EH (cell line): ENCODE results near the gene COL13A1.

Experiments used
- DNase-seq: peaks from one replicate; pipeline ENCODE4 v3.0.0-alpha.2; 2015; ENCODE audit warnings: low read depth

Gene COL13A1

DNA sequence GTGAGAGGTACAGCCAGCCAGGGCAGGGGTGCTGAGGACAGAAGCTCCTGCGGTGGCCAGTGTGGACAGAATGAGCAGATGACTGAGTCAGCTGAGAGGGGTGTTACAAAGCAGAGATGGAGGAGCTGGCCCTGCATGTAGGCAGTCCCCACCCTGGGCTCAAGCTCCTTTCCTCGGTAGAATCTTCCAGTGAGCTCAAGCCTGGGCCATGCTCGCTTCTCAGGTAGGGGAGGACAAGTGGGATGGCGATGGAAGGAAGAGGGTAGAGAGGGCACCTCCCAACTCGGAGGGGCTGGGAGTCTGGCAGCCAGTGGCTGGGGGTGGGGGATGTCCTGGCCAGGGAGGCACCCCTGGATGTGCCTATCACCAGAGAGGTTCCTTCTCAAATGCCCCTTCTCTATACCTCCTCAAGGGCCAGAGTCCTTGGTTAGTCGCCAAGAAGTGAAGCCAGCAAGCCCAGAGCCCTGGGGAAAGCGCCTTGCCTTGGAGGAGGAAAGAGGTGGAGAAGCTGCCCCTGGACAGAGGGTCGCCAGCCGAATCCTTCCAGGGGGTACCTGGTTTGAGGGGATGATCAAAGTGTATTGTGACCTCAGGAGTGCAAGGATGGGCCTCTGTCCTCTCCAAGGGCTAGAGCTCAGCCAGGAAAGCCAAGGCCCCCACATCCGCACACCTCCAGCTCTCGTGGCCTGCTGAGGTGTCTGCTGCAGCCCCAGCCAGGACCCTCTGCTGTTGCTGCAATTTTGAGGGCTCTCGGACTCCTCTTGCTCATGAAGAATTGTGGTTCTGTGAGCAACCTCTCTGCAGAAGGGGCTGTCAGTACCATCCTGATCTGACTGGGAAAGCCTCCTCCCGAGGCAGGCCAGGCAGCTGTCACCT, 162.4 kb downstream of the COL13A1 start:
- DNase-seq: no peak

DNA sequence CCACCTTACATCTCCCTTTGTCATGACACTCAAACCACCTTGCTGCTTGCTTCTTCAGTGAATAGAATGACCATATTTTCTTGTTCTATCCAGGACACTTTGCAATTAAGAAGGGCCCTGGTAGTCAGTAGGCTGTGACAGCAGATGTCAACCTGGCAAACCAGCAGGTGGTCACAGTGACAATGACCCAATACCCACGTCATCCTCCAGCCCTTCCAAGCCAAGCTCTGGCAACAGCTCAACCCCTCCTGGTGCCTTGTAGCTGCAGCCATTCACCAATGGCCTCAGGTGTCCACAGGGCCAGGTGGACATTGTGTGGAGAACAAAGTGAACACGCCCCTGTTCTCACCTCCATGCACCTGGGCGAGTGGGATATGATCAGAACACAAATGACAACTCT, 163.4 kb downstream of the COL13A1 start:
- DNase-seq: no peak

GRCh38 chr10:69965919-69966662, 164.4 kb downstream of the COL13A1 start:
- peak; percentile 69 for DNase-seq

- peak; percentile 42 for DNase-seq
These were observed 167.1 kb downstream of the COL13A1 start for GRCh38 chr10:69968830-69969229.

GRCh38 chr10:69969977-69970376, 168.3 kb downstream of the COL13A1 start:
- no peak for DNase-seq

DNA sequence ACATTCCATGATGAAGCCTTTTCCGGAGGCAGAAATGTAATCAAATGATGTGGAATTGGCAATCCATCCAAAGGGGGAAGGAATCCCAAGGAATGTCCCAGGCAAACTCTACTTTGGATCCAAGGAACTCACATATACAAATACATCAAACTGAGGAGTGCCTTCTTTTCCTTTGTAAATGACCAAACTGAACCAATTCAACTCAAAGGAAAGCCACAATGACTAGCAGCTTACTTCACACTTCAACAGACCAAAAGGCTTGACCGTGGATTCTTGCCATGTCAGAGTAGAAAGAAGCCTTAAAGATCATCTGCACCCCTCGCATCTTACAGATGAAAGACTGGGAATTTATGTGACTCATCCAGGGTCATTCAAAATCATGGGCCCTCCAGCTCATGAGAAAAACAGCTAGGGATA, 171.3 kb downstream of the COL13A1 start:
- peak; percentile 76 for DNase-seq

DNA sequence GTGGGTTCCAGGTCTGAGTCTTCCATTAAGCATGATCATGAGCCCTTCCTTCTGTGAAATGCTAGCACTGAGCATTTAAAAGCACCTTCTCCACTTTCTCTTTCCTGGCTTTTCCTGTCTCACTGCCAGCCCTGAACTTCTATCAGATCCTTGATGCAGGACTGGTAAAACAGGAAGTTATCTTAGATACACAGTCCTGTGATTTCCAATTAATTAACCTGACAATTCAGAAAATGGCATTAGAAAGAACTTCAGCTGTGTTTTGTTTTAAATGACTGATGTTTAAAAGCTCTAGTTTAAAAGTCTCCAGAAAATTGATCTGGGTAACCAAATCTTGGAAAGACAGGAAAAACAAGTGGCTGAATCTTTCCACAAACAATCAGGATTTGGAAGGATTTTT, 172.0 kb downstream of the COL13A1 start:
- DNase-seq: peak; percentile 34

GRCh38 chr10:69974551-69975155, 172.9 kb downstream of the COL13A1 start:
- peak; percentile 97 for DNase-seq

DNA sequence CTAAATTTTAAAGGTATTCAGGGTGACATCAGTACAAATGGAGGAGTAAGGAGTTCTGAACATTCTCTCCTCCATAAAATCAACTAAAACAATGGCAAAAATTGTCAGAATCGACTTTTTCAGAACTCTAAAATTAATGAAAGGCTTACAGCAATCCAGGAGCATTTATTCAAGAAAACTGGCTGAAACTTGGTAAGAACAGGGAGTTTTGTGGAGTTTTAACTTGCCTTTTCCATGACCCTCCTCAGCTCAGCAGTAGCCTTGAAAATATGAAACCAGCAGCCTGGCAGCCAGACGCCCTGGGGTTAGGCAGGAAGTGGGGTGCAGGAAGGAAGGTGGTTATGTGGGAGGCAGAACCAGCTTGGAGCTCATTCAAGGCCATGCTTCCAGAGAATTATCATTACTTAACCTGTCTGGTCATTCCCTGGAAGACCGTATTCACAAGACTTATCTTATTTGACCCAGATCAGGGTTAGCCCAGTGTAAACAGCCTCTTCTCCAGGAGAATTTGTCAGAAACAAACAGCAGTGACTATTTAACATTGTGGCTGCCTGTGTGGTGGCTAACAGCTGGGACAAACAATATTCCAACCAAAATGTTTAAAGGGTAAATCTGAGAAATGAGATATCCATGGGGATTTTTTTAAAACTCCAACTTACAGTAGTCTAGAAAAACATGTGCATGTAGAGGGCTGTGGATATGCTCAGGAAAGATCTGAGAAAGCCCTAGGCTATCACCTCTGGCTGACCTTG, 175.3 kb downstream of the COL13A1 start:
- DNase-seq: no peak

GRCh38 chr10:69979174-69979573, 177.5 kb downstream of the COL13A1 start:
- DNase-seq: no peak

- DNase-seq: no peak
These were observed 179.0 kb downstream of the COL13A1 start for GRCh38 chr10:69980672-69981071.

GRCh38 chr10:69988094-69988493, 186.4 kb downstream of the COL13A1 start:
- DNase-seq: no peak

DNA sequence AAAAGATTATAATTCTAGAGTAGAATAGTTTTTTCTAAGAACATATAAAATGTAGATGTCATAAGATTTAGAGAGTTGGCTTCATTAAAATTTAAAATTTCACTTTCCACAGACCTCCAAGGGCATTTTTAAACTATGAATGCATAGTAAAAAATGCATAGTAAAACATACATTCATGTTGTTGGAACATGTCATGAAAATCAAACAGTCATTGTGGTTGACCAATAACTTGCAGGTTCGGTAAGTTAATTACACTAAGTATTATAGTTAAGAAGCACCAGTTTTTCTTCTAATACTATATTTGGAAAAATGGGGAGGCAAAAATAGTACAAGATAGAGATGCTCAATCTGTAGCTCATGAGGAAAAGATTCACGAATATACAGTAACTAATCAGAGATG, 189.4 kb downstream of the COL13A1 start:
- DNase-seq: no peak

- peak; percentile 75 for DNase-seq
These were observed 192.6 kb downstream of the COL13A1 start for GRCh38 chr10:69994262-69994661.

DNA sequence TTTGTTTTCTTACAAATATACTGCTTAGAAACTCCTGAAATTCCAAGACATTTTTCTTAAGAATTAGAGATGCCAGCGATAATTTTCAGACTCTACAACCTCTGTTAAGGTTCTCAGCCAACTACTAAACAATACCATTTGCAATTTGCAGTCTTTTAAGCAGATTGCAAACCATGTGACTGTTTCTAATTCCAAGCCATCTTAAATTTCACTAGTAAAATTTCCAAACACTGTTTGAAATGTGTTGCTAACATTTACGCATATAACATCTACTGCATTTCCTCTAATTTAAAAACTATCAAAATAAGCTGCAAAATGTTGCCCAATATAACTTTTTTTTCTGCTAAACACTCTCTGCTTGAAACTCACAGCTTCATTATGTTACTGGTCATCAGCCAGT, 194.9 kb downstream of the COL13A1 start:
- DNase-seq: no peak

- DNase-seq: no peak
These were observed 198.6 kb downstream of the COL13A1 start for GRCh38 chr10:70000262-70000661.

- DNase-seq: no peak
These were observed 205.6 kb downstream of the COL13A1 start for GRCh38 chr10:70007116-70007820.
